ENCODE data around the gene RP2.

RP2 gene

DNA sequence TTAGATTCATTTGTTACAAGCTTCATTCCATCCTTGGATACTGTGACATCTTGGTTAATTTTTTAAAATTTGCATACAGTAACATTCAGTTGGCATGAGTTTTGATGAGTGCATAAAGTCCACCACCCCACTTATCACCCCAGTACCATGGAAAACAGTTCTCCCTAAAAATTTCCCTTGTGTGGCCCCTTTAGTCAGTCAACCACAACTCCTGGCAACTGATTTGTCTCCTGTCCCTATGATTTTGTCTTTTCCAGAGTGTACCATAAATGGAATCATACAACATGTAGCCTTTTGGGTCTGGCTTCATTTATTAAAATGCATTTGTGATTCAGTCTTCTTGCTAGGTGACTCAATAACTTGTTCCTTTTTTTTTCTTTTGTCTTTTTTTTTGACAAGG, 29.9 kb downstream of the RP2 start:
- Mint-ChIP-seq H3K4me3 (no peak overlapping the region), H3K27ac (no peak overlapping the region), H3K9me3 (no peaks in the 10 kb centered on the region), H3K36me3 (ENCODE audit: low read depth) (peaks cover 18% of the 10 kb centered on the region), H3K27me3 (peaks cover 9% of the 10 kb centered on the region), H3K4me1 (ENCODE audit: low read depth) (no peaks in the 10 kb centered on the region)
- DNase-seq = no peak

- Mint-ChIP-seq H3K27ac (no peak overlapping the region), H3K4me3 (no peak overlapping the region), H3K9me3 (no peaks in the 10 kb centered on the region), H3K4me1 (ENCODE audit: low read depth) (peaks cover 4% of the 10 kb centered on the region), H3K36me3 (ENCODE audit: low read depth) (peaks cover 2% of the 10 kb centered on the region), H3K27me3 (peaks cover 3% of the 10 kb centered on the region)
- no peak for DNase-seq
These were observed 36.9 kb downstream of the RP2 start for GRCh38 chrX:46873746-46874145.

DNA sequence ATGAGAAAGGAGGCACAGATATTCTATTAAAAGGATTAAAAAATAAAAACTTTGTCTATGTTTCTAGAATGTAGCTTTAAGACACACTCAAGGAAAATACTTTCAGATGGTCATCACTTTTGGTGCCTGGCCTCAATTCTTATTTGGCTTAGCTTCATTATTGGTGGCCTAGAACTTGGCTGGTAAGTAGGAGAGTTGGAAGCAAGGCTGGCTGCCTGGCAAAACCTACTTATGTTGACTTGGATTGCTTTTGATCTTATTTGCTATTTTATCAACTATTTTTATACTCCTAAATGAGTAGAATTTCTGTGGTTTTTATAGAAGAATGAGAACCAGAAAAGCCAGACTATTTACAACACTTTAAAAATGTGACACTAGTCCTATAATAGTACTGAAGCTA, 40.1 kb downstream of the RP2 start:
- peaks cover 2% of the 10 kb centered on the region for H3K36me3 Mint-ChIP-seq (ENCODE audit: low read depth)
- peaks cover 4% of the 10 kb centered on the region for H3K4me1 Mint-ChIP-seq (ENCODE audit: low read depth)
- no peak overlapping the region for H3K27ac Mint-ChIP-seq
- no peaks in the 10 kb centered on the region for H3K9me3 Mint-ChIP-seq
- H3K4me3 Mint-ChIP-seq = no peak overlapping the region
- peaks cover 3% of the 10 kb centered on the region for H3K27me3 Mint-ChIP-seq
- no peak for DNase-seq

GRCh38 chrX:46882266-46882665, 45.4 kb downstream of the RP2 start:
- no peak for DNase-seq
- H3K4me1 Mint-ChIP-seq (ENCODE audit: low read depth) = no peaks in the 10 kb centered on the region
- no peaks in the 10 kb centered on the region for H3K27me3 Mint-ChIP-seq
- H3K27ac Mint-ChIP-seq = no peak overlapping the region
- H3K4me3 Mint-ChIP-seq = no peak overlapping the region
- peaks cover 2% of the 10 kb centered on the region for H3K36me3 Mint-ChIP-seq (ENCODE audit: low read depth)
- no peaks in the 10 kb centered on the region for H3K9me3 Mint-ChIP-seq

DNA sequence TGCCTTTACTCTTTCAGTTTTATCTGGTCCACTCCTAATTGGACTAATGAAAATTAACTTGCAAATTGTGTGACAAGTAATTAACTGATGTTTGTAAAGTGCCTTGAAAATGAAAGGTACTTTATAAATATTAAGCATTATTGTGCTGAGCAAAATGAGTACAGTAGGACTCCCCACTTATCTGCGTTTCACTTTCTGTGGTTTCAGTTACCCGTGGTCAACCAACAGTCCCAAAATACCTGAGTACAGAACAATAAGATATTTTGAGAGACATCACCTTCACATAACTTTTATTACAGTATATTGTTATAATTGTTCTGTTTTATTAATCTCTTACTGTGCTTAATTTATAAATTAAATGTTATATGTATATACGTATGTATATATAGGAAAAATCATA, 48.0 kb downstream of the RP2 start:
- H3K9me3 Mint-ChIP-seq = no peaks in the 10 kb centered on the region
- H3K36me3 Mint-ChIP-seq (ENCODE audit: low read depth) = no peaks in the 10 kb centered on the region
- no peaks in the 10 kb centered on the region for H3K4me1 Mint-ChIP-seq (ENCODE audit: low read depth)
- H3K27ac Mint-ChIP-seq = no peak overlapping the region
- no peak for DNase-seq
- H3K4me3 Mint-ChIP-seq = no peak overlapping the region
- no peaks in the 10 kb centered on the region for H3K27me3 Mint-ChIP-seq

DNA sequence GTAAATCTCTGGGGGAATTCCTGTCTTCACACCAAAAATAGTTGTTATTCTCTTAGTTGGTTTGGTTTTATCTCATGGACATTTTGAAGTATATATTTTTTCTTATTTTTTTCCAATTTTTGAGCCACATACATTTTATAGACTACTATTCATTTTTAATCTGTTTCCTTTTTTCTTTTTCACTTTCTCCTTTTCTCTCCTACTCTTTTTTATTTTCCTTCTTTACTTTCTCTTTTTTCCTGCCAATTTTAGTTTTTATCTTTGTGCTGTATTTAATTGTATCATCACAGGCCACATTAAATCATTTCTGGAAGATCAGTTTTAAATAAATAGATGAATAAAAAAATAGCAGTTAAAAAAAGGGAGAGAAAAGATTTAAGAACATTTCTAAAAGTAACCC, 61.4 kb downstream of the RP2 start:
- DNase-seq = no peak
- no peaks in the 10 kb centered on the region for H3K9me3 Mint-ChIP-seq
- H3K27me3 Mint-ChIP-seq = peaks cover 68% of the 10 kb centered on the region
- H3K4me3 Mint-ChIP-seq = no peak overlapping the region
- no peaks in the 10 kb centered on the region for H3K4me1 Mint-ChIP-seq (ENCODE audit: low read depth)
- no peaks in the 10 kb centered on the region for H3K36me3 Mint-ChIP-seq (ENCODE audit: low read depth)
- no peak overlapping the region for H3K27ac Mint-ChIP-seq

- DNase-seq = peak; percentile 67
- Mint-ChIP-seq H3K4me3 (peak overlapping the region; percentile 62), H3K36me3 (ENCODE audit: low read depth) (no peaks in the 10 kb centered on the region), H3K27ac (no peak overlapping the region), H3K9me3 (no peaks in the 10 kb centered on the region), H3K4me1 (ENCODE audit: low read depth) (peaks cover 2% of the 10 kb centered on the region), H3K27me3 (peaks cover 72% of the 10 kb centered on the region)
These were observed 66.8 kb downstream of the RP2 start for GRCh38 chrX:46903458-46904242.

GRCh38 chrX:46904626-46905025, 67.8 kb downstream of the RP2 start:
- H3K4me3 Mint-ChIP-seq = no peak overlapping the region
- H3K36me3 Mint-ChIP-seq (ENCODE audit: low read depth) = no peaks in the 10 kb centered on the region
- H3K27me3 Mint-ChIP-seq = peaks cover 72% of the 10 kb centered on the region
- H3K9me3 Mint-ChIP-seq = no peaks in the 10 kb centered on the region
- no peak overlapping the region for H3K27ac Mint-ChIP-seq
- no peak for DNase-seq
- H3K4me1 Mint-ChIP-seq (ENCODE audit: low read depth) = peaks cover 2% of the 10 kb centered on the region

GRCh38 chrX:46910415-46910814, 73.6 kb downstream of the RP2 start:
- peaks cover 60% of the 10 kb centered on the region for H3K27me3 Mint-ChIP-seq
- H3K4me1 Mint-ChIP-seq (ENCODE audit: low read depth) = peaks cover 9% of the 10 kb centered on the region
- H3K4me3 Mint-ChIP-seq = no peak overlapping the region
- no peaks in the 10 kb centered on the region for H3K9me3 Mint-ChIP-seq
- no peak overlapping the region for H3K27ac Mint-ChIP-seq
- no peaks in the 10 kb centered on the region for H3K36me3 Mint-ChIP-seq (ENCODE audit: low read depth)
- DNase-seq = no peak

GRCh38 chrX:46912098-46912602, 75.3 kb downstream of the RP2 start, which contains the start of gene JADE3:
JADE3 (plus strand) TSS chrX:46912421; CDS start chrX:46984895, 72,474 bp downstream.
- H3K4me1 Mint-ChIP-seq (ENCODE audit: low read depth) = peaks cover 9% of the 10 kb centered on the region
- no peak within 1 kb of the TSS for H3K27ac Mint-ChIP-seq
- DNase-seq = peak; percentile 47
- peak within 1 kb of the TSS; percentile 69 for H3K4me3 Mint-ChIP-seq
- H3K36me3 Mint-ChIP-seq (ENCODE audit: low read depth) = no peaks in the 10 kb centered on the region
- no peaks in the 10 kb centered on the region for H3K9me3 Mint-ChIP-seq
- H3K27me3 Mint-ChIP-seq = peaks cover 66% of the 10 kb centered on the region

GRCh38 chrX:46912603-46913491, 76.0 kb downstream of the RP2 start:
- peak; percentile 61 for DNase-seq
- Mint-ChIP-seq H3K4me3 (peak overlapping the region; percentile 69), H3K27ac (no peak overlapping the region)

DNA sequence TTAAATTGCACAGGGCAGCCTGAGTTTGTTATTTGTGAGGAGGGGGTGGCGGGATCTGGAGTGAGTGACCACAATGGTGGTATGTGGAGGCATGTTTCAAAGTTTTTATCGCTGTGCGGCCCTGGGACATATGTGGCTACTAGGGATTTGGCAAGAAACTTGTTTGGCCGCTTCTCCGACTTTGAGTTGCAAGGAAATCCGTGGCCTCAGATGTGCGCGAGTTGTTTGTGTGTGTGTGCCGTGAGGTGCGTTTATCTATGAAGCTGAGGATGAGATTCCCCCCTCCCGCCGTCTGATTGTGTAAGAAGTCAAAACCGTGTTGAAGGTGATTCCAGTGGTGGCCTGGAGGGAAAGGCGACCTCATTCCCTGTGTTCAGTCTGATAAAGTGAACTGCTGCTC, 76.8 kb downstream of the RP2 start:
- peaks cover 63% of the 10 kb centered on the region for H3K27me3 Mint-ChIP-seq
- H3K4me3 Mint-ChIP-seq = peak overlapping the region; percentile 69
- H3K36me3 Mint-ChIP-seq (ENCODE audit: low read depth) = no peaks in the 10 kb centered on the region
- no peak overlapping the region for H3K27ac Mint-ChIP-seq
- DNase-seq = no peak
- peaks cover 9% of the 10 kb centered on the region for H3K4me1 Mint-ChIP-seq (ENCODE audit: low read depth)
- no peaks in the 10 kb centered on the region for H3K9me3 Mint-ChIP-seq

More at GRCh38 chrX:46912603-46913491, 76.0 kb downstream of the RP2 start:
- no peaks in the 10 kb centered on the region for H3K9me3 Mint-ChIP-seq
- H3K4me1 Mint-ChIP-seq (ENCODE audit: low read depth) = peaks cover 9% of the 10 kb centered on the region
- peaks cover 67% of the 10 kb centered on the region for H3K27me3 Mint-ChIP-seq
- H3K36me3 Mint-ChIP-seq (ENCODE audit: low read depth) = no peaks in the 10 kb centered on the region

DNA sequence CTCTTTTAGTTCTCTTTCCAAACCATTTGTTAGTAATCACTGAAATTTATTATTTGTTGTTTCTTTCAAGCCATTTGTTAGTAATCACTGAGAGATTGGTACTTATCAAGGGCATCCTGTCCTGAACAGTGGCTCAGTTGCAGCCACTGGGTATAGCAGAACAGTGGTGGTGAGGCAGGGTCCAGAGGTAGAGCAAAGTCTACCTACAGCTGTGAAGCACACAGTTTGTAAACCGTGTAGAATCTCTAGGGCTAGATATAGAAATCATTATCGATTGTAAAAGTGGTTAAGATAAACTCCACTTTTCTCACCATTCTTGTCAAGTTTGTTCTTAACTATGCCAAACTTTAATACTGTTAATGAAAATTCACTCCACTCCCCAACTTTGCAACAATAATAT, 79.4 kb downstream of the RP2 start:
- DNase-seq = no peak
- Mint-ChIP-seq H3K27ac (no peak overlapping the region), H3K9me3 (peaks cover 6% of the 10 kb centered on the region), H3K27me3 (peaks cover 68% of the 10 kb centered on the region), H3K4me1 (ENCODE audit: low read depth) (peaks cover 9% of the 10 kb centered on the region), H3K36me3 (ENCODE audit: low read depth) (no peaks in the 10 kb centered on the region), H3K4me3 (no peak overlapping the region)

- Mint-ChIP-seq H3K27me3 (peaks cover 75% of the 10 kb centered on the region), H3K9me3 (peaks cover 6% of the 10 kb centered on the region), H3K4me3 (no peak overlapping the region), H3K4me1 (ENCODE audit: low read depth) (peaks cover 9% of the 10 kb centered on the region), H3K27ac (no peak overlapping the region), H3K36me3 (ENCODE audit: low read depth) (no peaks in the 10 kb centered on the region)
- no peak for DNase-seq
These were observed 80.8 kb downstream of the RP2 start for GRCh38 chrX:46917622-46918021.

GRCh38 chrX:46918434-46918833, 81.6 kb downstream of the RP2 start:
- Mint-ChIP-seq H3K27ac (no peak overlapping the region), H3K27me3 (peaks cover 80% of the 10 kb centered on the region), H3K4me1 (ENCODE audit: low read depth) (peaks cover 8% of the 10 kb centered on the region), H3K4me3 (no peak overlapping the region), H3K9me3 (peaks cover 6% of the 10 kb centered on the region), H3K36me3 (ENCODE audit: low read depth) (no peaks in the 10 kb centered on the region)
- no peak for DNase-seq
